ENCODE measurements around the gene SCARF2. TPM values are rescaled to one million over a fixed set of nuclear protein-coding genes. Genes with fewer than 3 reads are reported as not detected.

SCARF2 gene
- total RNA-seq, 1 experiment from 2014 or later = 26.3 TPM

DNA sequence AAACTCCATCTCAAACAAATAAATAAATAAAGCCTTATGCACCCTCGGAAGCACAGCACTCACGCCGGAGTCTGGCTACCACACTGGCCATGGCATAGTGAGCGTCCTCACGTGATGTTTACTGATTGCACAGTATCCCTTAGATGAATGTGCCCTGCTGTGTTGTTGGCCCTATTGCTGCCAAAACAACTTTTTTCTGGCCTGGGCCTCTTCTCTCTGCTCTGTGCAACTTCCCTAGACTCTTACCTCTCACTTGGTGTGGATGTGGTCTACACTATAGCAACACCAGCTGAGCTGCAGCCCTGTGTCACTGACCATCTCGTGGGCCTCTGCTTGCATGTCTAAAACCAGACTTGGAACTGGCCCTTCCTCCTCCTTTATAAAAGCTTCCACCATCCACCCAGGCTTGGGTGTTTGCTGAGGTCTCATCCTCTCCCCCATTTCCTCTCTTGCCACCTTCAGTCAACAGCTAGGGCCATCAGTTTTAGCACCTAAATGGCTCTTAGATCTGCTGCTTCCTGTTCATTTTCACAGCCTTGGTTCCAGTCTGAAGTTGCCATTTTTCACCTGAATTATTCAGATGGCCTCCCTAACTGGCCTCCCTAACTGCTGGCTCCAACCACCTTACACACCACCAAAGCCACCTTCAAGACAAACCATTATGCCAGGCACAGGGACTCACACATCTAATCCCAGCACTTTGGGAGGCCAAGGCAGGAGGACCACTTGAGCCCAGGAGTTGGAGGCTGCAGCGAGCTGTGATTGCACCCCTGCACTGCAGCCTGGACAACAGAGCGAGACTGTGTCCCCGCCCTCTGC, 34.5 kb downstream of the SCARF2 start (continued):
- TF ChIP-seq ZNF138 (CRISPR knock-in tag; conservative IDR thresholded peaks at IDR 0.05) = no peak
- no peak for TF ChIP-seq RORB (CRISPR knock-in tag; IDR thresholded peaks at IDR 0.05)
- TF ChIP-seq, protein P1, sequence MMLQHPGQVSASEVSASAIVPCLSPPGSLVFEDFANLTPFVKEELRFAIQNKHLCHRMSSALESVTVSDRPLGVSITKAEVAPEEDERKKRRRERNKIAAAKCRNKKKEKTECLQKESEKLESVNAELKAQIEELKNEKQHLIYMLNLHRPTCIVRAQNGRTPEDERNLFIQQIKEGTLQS (CRISPR knock-in tag; conservative IDR thresholded peaks at IDR 0.05) = no peak
- TF ChIP-seq, protein P2, sequence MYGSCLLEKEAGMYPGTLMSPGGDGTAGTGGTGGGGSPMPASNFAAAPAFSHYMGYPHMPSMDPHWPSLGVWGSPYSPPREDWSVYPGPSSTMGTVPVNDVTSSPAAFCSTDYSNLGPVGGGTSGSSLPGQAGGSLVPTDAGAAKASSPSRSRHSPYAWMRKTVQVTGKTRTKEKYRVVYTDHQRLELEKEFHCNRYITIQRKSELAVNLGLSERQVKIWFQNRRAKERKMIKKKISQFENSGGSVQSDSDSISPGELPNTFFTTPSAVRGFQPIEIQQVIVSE (CRISPR knock-in tag; IDR thresholded peaks at IDR 0.05; ENCODE audit: borderline replicate concordance) = no peak

DNA sequence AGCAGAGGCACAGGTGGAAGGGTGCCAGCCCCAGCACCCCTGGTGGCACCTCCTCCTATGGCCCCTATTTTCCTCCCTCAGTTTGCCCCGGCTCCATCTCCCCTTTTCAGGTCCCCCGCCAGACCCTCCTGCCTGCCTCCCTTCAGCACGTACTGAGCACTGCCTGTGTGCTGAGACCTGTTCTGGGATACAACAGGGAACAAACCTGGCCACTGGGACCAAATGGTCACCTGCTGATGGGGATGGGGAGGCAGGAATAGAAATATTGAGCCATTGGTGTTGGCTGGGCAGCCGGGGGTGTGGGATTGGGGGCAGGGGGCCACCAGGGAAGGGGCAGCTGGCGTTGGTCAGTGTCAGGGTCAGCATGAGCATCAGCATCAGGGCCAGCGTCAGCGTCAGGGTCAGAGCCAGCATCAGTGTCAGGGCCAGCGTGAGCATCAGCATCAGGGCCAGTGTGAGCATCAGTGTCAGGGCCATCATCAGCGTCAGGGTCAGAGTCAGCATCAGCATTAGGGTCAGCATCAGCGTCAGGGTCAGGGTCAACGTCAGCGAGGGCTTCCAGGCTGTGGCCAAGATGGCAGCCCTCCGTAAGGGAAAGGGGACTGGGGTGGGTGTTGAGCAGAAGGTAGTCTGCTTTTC, 36.1 kb downstream of the SCARF2 start:
- H3K36me3 Mint-ChIP-seq = peaks cover 43% of the 10 kb centered on the region
- POLR2A ChIA-PET = no interaction called here
- ATAC-seq (no peak), DNase-seq (ENCODE audit: low spot score) (no peak)
- no peak overlapping the region for H3K4me3 Mint-ChIP-seq
- no peak overlapping the region for H3K27ac Mint-ChIP-seq
- H3K4me1 Mint-ChIP-seq = peaks cover 12% of the 10 kb centered on the region
- no peaks in the 10 kb centered on the region for H3K9me3 Mint-ChIP-seq
- CTCF ChIA-PET = no interaction called here
- TF ChIP-seq, protein P3, sequence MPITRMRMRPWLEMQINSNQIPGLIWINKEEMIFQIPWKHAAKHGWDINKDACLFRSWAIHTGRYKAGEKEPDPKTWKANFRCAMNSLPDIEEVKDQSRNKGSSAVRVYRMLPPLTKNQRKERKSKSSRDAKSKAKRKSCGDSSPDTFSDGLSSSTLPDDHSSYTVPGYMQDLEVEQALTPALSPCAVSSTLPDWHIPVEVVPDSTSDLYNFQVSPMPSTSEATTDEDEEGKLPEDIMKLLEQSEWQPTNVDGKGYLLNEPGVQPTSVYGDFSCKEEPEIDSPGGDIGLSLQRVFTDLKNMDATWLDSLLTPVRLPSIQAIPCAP (CRISPR knock-in tag; IDR thresholded peaks at IDR 0.05) = no peak
- TF ChIP-seq HMGA2 (CRISPR knock-in tag; IDR thresholded peaks at IDR 0.05) (no peak), ZNF219 (CRISPR knock-in tag; IDR thresholded peaks at IDR 0.05; ENCODE audit: borderline replicate concordance) (no peak), EMX1 (CRISPR knock-in tag; IDR thresholded peaks at IDR 0.05) (no peak)
- TF ChIP-seq, protein P4, sequence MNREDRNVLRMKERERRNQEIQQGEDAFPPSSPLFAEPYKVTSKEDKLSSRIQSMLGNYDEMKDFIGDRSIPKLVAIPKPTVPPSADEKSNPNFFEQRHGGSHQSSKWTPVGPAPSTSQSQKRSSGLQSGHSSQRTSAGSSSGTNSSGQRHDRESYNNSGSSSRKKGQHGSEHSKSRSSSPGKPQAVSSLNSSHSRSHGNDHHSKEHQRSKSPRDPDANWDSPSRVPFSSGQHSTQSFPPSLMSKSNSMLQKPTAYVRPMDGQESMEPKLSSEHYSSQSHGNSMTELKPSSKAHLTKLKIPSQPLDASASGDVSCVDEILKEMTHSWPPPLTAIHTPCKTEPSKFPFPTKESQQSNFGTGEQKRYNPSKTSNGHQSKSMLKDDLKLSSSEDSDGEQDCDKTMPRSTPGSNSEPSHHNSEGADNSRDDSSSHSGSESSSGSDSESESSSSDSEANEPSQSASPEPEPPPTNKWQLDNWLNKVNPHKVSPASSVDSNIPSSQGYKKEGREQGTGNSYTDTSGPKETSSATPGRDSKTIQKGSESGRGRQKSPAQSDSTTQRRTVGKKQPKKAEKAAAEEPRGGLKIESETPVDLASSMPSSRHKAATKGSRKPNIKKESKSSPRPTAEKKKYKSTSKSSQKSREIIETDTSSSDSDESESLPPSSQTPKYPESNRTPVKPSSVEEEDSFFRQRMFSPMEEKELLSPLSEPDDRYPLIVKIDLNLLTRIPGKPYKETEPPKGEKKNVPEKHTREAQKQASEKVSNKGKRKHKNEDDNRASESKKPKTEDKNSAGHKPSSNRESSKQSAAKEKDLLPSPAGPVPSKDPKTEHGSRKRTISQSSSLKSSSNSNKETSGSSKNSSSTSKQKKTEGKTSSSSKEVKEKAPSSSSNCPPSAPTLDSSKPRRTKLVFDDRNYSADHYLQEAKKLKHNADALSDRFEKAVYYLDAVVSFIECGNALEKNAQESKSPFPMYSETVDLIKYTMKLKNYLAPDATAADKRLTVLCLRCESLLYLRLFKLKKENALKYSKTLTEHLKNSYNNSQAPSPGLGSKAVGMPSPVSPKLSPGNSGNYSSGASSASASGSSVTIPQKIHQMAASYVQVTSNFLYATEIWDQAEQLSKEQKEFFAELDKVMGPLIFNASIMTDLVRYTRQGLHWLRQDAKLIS (CRISPR knock-in tag; IDR thresholded peaks at IDR 0.05; ENCODE audit: borderline replicate concordance) = no peak
- TF ChIP-seq, protein P5, sequence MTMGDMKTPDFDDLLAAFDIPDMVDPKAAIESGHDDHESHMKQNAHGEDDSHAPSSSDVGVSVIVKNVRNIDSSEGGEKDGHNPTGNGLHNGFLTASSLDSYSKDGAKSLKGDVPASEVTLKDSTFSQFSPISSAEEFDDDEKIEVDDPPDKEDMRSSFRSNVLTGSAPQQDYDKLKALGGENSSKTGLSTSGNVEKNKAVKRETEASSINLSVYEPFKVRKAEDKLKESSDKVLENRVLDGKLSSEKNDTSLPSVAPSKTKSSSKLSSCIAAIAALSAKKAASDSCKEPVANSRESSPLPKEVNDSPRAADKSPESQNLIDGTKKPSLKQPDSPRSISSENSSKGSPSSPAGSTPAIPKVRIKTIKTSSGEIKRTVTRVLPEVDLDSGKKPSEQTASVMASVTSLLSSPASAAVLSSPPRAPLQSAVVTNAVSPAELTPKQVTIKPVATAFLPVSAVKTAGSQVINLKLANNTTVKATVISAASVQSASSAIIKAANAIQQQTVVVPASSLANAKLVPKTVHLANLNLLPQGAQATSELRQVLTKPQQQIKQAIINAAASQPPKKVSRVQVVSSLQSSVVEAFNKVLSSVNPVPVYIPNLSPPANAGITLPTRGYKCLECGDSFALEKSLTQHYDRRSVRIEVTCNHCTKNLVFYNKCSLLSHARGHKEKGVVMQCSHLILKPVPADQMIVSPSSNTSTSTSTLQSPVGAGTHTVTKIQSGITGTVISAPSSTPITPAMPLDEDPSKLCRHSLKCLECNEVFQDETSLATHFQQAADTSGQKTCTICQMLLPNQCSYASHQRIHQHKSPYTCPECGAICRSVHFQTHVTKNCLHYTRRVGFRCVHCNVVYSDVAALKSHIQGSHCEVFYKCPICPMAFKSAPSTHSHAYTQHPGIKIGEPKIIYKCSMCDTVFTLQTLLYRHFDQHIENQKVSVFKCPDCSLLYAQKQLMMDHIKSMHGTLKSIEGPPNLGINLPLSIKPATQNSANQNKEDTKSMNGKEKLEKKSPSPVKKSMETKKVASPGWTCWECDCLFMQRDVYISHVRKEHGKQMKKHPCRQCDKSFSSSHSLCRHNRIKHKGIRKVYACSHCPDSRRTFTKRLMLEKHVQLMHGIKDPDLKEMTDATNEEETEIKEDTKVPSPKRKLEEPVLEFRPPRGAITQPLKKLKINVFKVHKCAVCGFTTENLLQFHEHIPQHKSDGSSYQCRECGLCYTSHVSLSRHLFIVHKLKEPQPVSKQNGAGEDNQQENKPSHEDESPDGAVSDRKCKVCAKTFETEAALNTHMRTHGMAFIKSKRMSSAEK (CRISPR knock-in tag; IDR thresholded peaks at IDR 0.05; ENCODE audit: borderline replicate concordance) = no peak
- TF ChIP-seq, protein P6, sequence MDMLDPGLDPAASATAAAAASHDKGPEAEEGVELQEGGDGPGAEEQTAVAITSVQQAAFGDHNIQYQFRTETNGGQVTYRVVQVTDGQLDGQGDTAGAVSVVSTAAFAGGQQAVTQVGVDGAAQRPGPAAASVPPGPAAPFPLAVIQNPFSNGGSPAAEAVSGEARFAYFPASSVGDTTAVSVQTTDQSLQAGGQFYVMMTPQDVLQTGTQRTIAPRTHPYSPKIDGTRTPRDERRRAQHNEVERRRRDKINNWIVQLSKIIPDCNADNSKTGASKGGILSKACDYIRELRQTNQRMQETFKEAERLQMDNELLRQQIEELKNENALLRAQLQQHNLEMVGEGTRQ (CRISPR knock-in tag; IDR thresholded peaks at IDR 0.05) = no peak
- no peaks in the 10 kb centered on the region; the same call in 1 of the 2 replicates for H3K27me3 Mint-ChIP-seq (ENCODE audit: low read depth)

All from WTC11 (cell line).